T follicular helper cell (primary cell): ENCODE data around the gene MZF1.

ENCODE experiments used
- DNase-seq: peaks from one replicate; pipeline ENCODE4 v3.0.0-alpha.2; 2020; ENCODE audit warnings: low read depth

Gene MZF1

DNA sequence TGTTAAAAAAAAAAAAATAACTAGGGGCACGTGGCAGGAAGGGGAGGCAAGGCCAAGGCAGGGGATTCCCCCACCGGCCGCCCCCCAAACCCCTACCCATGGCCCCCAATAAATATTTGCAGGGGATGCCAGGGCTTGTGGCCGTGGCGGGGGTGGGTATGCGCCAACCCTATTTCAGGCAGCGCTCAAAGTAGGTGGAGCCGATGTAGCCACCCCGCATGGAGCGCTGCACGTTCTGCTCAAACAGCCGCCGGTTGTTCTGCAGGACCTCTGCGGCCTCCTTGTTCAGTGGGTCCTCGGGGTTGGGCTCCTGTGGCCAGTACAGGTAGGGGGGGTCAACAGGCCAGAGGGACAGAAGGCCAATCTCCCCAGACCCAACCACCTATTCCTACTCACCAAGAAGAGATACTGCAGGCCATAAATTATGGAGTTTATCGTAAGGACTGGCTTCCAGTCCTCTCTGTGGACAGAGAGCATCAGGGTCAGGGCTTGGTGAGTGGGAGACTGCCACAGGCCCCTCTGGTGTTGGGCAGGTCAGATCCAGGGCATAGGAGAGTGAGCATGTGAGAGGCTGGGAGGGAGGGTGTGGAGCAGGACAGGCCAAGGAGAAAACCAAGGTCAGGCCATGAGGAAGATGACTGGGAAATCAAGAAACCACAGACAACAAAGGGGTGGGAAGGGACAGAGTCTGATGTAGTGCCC is 17.1 kb downstream of the MZF1 start:
- DNase-seq: no peak

DNA sequence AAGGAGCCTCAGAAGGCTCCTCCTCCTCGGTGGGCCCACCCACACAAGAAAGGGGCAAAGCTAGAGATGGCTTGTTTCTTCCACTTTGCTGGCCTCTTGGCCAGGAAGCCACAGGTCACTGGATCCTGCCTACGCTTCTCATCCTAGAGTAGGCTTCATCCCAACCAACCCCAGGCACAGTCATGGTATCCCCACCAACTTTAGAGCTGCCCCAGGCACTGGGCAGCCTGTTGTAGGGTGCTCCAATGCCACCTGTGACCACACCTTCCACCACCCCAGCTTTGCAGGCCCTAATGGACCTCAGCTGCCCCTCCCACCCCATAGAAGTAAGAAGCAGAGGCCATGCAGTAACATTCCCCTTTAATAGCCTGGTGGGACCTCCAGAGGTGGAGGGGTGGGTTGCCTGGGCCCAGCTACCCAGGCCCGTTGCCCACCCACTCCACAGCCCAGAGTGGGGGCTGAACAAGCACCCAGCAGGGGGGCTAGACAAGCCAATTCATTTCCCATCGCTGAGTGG is 17.7 kb downstream of the MZF1 start:
- no peak for DNase-seq

DNA sequence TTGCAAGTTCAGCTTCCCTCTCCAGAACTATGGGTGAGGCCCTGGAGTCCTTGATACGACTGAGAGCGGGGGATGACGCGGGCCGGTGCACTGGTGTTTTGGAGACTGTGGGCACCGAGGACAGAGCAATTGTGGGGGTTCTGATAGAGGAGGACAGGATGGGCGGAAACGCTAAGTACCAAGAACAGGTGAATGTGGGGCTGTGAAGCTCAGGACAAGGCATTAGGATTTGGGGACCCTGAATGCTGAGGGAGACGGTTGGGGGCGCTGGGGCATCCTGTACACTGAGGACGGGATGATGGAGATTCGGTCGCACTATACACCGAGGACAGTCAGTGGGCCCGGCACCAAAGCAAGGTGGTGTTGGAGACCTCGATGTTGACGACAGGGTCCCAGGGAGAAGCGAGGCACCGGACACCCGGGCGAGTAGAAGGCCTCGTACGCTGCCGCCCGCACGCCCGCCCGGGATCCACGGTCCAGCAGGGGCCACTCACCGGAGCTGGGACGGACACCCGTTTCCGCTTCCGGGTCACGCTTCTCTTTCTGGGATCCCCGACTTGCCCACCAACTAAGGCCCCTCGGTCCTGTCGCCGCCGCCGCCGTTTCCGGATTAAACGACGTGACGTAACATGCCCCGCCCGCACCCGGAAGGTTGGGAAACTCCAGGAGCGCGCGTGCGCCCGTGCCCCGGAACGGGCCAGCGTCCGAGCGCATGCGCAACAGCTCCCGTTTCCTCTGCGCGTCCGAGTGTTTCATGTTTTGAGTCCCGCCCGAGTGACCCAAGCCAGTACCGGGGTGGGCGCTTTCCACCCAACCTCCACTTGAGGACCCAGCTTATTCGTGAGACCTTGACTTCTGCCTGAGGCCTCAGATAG is 18.4 kb downstream of the MZF1 start, which contains the start of gene CHMP2A:
CHMP2A (minus strand) TSS at position 612 of the 875 bp plus-strand sequence. CDS start 893 bp downstream, outside the sequence.
- peak; percentile 95 for DNase-seq

DNA sequence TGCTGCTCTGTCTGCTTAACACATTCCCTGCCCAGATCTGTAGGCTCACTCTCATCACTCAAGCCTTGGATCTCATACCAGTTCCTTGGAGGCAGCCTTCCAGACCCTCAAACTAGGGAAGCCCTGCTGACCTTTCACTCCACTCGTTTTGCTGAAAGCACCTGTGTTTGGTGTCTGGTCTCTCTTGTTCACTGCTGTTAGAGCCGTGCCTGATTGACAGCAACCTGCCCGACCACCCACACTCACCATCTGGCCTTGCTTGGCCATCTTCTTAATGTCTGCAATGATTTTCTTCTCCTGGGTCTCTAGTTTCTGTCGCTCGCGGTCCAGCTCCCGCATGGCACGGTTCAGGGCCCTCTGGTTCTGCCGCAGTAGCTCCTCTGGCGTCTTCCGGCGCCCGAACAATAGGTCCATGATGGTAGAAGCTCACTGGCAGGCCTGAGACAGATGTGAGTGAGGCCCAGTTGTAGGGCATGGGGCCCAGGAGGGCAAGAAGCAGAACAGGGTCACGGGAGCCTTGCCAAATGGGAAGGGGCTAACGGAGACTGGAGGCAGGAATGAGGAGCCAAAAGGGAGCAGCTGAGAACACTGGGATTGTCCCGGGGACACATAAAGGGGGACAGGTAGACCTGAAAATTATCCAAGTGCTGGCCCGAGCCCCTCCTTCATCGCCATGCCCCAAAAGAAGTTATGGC is 19.2 kb downstream of the MZF1 start:
- no peak for DNase-seq

DNA sequence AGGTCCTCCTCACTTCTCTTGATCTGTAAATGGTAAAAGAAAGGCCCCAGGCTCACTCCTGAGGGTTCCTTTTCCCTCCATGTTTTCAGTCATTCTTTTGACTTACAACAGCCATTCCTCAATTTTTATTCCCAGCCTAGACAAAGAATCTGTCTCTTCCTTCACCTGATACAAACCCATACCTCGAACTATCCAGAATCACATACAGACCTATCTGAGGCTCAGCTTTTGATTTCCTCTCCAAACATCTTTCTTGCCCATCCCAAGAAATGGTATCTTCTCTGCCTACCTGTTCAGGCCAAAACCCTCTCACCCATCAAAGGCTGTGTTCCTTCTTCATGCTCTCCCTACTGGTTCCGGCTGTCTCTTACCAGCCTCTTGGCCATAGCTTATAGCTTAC is 20.5 kb downstream of the MZF1 start:
- no peak for DNase-seq

DNA sequence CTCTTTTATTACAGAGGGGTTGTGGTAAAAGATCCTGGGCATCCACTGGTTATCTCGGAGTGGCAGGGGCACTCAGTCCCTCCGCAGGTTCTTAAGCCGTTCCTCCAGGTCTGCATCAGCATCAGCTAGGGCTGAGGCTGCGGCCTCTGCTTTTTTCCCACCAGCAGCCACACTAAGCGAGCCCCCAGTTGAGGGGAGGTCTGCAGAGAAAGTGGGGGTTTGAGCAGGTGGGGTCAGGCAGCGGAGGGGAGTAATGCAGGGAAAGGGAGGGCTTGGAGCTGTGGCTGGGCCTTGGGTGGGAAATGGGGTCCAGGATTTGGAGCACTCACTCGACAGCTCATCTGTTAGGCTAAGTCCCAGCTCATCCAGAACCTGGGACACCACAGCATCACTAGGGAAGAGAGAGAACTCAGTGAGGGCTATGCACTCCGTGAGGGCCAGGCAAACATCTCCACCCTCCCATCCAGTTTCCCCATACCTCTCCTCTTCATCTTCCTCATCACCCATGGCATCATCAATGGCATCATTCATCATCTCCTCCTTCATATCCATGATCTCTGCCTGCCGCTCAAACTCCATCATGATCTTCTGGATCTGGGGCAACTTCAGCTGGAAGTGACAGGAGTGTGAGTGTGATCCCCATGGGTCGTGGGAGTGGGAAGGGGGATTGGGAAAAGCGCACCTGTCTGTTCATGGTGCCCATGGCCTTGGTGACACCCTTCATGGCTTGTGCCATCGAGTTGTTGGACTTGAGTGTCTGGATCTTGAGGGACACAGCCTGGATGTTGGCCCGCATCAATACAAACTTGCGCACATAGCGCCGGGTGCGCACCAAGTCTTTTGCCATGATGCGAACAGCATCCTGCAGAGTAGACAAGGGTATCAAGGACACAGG is 21.3 kb downstream of the MZF1 start:
- DNase-seq: no peak

DNA sequence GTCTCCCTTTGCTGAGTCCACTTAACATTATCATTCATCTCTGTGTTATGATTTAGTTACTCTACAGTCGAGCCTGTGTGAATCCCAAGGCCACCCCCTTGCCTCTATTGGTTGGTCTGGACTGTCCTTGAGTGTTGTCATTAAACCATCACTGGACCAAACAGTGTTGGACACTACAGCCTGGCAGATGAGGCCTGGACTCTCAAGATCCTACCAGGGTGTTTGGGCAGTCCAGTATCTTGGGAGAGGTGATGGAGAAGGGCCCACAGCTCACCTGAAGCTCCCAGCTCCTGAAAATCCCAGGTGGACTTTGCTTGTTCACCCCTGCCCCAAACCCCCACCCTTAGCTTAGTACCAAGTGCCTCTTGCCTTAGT is 22.0 kb downstream of the MZF1 start:
- no peak for DNase-seq

DNA sequence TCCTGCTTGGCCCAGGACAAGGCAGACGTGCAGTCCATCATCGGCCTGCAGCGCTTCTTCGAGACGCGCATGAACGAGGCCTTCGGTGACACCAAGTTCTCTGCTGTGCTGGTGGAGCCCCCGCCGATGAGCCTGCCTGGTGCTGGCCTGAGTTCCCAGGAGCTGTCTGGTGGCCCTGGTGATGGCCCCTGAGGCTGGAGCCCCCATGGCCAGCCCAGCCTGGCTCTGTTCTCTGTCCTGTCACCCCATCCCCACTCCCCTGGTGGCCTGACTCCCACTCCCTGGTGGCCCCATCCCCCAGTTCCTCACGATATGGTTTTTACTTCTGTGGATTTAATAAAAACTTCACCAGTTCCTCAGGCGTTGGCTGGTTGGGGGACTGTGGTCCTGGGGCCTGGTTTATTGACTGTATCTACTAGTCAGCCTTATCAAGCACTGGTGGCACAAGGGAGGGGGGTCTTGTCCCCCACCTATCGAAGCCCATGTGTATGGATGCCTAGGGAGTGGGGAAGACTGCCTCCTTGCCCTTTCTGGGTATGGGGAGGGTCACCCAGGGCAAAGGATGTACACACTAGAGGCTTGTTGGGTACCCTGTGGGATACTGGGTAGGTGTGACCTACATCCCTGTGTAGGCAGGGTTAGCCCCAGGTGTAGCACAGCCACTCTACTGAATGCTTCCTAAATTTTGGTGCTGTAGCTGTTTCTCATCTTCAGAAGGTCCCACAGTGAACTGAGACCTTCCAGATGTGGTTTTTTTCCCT is 22.6 kb downstream of the MZF1 start:
- no peak for DNase-seq

DNA sequence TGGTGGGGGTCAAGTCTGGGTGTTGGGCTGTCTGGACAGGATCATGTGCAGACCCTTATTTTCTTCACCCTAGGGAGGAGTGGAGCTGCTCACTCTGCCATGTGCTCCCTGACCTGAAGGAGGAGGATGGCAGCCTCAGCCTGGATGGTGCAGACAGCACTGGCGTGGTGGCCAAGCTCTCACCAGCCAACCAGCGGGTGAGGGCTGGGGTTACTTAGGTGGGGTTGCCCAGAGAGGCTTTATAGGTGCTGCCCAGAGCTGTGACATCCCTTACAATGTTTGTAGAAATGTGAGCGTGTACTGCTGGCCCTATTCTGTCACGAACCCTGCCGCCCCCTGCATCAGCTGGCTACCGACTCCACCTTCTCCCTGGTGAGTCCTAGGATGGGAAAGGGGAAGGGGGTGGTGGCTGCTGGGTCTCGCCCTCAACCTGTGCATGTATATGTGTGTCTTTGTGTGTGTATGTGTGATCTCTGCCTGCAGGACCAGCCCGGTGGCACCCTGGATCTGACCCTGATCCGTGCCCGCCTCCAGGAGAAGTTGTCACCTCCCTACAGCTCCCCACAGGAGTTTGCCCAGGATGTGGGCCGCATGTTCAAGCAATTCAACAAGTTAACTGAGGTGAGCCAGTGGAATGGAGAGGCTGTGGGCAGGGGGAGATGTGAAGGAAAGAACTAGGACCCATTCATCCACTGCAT is 23.3 kb downstream of the MZF1 start:
- no peak for DNase-seq

DNA sequence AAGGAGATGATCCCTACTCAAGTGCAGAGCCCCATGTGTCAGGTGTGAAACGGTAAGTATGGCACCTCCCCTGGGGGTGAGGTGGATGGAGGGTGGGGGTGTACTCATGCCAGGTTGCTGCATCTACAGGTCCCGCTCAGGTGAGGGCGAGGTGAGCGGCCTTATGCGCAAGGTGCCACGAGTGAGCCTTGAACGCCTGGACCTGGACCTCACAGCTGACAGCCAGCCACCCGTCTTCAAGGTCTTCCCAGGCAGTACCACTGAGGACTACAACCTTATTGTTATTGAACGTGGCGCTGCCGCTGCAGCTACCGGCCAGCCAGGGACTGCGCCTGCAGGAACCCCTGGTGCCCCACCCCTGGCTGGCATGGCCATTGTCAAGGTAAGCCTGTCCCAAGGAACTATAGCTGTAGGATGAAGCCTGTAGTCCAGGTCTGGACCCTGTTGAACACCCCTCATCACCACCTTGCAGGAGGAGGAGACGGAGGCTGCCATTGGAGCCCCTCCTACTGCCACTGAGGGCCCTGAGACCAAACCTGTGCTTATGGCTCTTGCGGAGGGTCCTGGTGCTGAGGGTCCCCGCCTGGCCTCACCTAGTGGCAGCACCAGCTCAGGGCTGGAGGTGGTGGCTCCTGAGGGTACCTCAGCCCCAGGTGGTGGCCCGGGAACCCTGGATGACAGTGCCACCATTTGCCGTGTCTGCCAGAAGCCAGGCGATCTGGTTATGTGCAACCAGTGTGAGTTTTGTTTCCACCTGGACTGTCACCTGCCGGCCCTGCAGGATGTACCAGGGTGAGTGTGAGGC is 24.1 kb downstream of the MZF1 start:
- no peak for DNase-seq

DNA sequence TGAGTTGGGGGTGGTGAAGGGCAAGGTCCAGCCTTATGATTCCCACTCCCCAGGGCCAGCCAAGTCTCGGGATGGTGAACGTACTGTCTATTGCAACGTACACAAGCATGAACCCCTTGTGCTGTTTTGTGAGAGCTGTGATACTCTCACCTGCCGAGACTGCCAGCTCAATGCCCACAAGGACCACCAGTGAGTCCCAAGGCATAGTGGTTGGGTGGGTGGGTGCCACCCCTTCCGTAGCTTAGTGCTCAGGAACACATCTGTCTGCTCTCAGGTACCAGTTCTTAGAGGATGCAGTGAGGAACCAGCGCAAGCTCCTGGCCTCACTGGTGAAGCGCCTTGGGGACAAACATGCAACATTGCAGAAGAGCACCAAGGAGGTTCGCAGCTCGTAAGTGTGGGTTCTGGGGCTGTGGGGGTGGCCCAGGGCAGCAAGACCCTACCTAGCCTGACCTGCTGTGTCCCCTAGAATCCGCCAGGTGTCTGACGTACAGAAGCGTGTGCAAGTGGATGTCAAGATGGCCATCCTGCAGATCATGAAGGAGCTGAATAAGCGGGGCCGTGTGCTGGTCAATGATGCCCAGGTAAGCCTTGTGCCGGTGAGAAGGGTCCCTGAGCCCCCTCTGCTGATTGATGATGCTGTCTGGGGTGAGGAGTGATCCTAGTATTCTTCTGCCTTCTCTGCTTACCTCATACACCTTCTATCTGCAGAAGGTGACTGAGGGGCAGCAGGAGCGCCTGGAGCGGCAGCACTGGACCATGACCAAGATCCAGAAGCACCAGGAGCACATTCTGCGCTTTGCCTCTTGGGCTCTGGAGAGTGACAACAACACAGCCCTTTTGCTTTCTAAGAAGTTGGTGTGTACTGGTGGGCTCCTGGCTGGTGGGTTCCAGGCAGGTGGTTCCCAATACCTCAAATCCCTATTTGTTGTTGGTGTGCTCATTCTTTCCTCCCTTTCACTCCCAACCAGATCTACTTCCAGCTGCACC is 25.5 kb downstream of the MZF1 start:
- DNase-seq: no peak

DNA sequence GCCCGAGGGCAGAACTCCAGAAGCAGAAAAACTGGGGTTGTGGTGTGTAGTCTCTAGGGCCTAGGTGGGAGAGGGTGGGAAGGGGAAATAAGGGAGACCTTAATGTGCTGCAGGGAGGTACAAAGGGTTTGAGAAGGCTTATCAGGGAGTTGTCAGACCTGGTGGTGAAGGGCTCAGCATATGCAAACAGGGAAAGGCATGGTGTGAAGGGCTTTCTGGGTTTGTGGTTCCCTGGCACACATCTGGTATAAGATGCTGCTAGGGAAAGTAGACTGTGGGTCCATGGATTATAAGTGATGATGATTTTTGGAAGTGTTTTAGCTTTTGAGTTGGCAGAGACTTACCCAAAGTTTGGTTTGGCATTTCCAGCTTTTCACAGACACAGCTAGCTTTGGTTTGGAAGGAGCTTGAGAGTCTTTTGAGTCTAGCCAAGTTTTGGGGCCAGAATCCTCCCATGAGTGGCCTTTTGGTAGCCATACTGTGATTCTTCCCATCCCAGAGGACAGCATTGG is 27.1 kb downstream of the MZF1 start:
- no peak for DNase-seq

DNA sequence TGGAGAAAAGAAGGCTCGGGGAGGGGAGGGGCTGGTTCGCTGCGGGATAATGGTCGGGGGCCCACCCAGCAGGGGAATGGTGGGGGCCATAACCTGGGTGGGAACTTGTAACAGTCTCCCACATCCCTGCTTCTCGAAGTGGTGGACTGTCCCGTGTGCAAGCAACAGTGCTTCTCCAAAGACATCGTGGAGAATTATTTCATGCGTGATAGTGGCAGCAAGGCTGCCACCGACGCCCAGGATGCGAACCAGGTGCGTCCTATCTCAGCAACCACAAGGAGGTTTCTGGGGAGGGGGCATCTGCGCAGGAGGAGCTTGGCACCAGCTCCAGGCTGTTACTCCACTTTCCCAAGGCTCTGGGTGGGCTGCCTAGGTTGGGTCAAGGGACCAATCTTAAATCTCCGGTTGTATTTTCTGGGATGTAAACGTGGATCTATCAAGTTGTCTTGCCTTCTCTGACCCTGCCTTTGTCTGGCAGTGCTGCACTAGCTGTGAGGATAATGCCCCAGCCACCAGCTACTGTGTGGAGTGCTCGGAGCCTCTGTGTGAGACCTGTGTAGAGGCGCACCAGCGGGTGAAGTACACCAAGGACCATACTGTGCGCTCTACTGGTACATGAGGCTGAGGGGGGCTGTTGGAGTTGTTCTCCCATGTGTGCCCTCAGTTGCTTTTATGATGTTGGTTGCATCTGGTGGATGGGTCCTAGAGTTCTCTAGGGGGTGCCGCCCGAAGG is 27.7 kb downstream of the MZF1 start:
- no peak for DNase-seq

DNA sequence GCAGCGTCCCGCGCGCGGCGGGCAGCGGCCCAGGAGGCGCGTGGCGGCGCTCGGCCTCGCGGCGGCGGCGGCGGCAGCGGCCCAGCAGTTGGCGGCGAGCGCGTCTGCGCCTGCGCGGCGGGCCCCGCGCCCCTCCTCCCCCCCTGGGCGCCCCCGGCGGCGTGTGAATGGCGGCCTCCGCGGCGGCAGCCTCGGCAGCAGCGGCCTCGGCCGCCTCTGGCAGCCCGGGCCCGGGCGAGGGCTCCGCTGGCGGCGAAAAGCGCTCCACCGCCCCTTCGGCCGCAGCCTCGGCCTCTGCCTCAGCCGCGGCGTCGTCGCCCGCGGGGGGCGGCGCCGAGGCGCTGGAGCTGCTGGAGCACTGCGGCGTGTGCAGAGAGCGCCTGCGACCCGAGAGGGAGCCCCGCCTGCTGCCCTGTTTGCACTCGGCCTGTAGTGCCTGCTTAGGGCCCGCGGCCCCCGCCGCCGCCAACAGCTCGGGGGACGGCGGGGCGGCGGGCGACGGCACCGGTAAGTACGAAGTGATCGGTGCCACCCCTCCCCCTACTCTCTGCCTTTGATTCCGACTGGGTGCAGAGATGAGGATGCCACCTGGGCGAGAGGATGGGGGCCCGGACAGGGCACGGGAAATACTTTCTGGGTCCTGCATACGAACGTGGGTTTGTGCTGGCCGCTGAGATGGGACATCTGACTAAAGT is 28.4 kb downstream of the MZF1 start:
- DNase-seq: peak; percentile 69

DNA sequence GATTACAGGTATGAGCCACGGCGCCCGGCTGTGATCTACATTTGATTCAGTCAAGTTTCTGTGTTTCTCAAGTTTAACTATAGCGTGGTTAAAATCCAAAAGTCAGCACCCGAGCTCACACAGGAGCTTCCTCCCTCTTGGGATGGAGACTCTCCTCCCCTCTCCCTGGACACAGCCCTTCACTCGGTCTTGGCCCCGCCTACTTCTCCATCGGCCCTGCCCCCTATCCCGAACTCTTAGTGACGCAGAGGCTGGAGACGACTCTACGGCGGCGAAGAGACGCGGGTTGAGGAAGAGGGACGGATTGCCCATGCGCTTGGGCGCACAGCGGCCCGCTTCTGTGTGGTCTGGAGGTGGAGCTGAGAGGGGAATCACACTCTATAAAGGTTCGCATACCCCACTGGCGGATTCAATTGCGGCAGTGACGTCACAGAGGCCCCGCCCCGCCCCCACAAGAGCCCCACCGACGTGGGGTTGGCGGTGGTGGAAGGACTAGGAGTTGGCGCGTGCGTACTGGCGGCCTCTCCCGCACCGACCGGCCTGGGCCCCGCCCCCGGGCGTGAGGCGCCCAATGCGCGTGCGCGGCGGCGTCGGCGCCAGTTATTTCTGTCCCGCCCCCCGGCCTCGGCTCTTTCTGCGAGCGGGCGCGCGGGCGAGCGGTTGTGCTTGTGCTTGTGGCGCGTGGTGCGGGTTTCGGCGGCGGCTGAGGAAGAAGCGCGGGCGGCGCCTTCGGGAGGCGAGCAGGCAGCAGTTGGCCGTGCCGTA is 29.1 kb downstream of the MZF1 start, which contains the start of gene TRIM28:
TRIM28 (plus strand) TSS at position 239 of the 765 bp plus-strand sequence. CDS start 694 bp downstream, outside the sequence.
- DNase-seq: peak; percentile 100
